GM12891 (cell line): Measurements from ENCODE around the gene TSPAN4.

Experiments
- PAX5 ChIP-seq: IDR thresholded peaks from 2 replicates; pipeline ENCODE4 v1.6.1; 2011; ENCODE audit warnings: low read length, moderate library complexity, mild to moderate bottlenecking; ENCODE audit not compliant: insufficient read depth, severe bottlenecking
- POLR2A ChIP-seq: IDR thresholded peaks from 2 replicates; pipeline ENCODE4 v1.6.1; 2011; ENCODE audit warnings: low read depth, low read length, control low read depth
- POLR2AphosphoS5 ChIP-seq: IDR thresholded peaks from 2 replicates; pipeline ENCODE4 v1.6.1; 2011; ENCODE audit warnings: low read depth, low read length, control low read depth
- SPI1 ChIP-seq: IDR thresholded peaks from 2 replicates; pipeline ENCODE4 v1.6.1; 2011; ENCODE audit warnings: low read depth, low read length, control low read depth
- TAF1 ChIP-seq: IDR thresholded peaks from 2 replicates; pipeline ENCODE4 v1.6.1; 2011; ENCODE audit warnings: low read depth, low read length, control low read depth

GRCh38 chr11:810040-810567 lies 32.5 kb upstream of the TSPAN4 start:
- TF ChIP-seq POLR2AphosphoS5 = no peak
- TF ChIP-seq TAF1 = no peak
- no peak for TF ChIP-seq POLR2A
- no peak for TF ChIP-seq SPI1
- TF ChIP-seq PAX5 = no peak
